ENCODE measurements around the gene TOR4A. TPM values are rescaled to one million over a fixed set of nuclear protein-coding genes. Genes with fewer than 3 reads are reported as not detected.

Gene TOR4A
- total RNA-seq, 2 donors from 2014 or later = 26.4 to 43.5 TPM

- no peak for ATAC-seq (ENCODE audit: insufficient number of reproducible peaks, low FRiP score, low read depth)
- Histone ChIP-seq H3K27me3 (replicated peaks; ENCODE audit: insufficient read depth) (no peaks in the 10 kb centered on the region), H3K36me3 (no peaks in the 10 kb centered on the region), H3K4me1 (ENCODE audit: control insufficient read depth in 1 of 2, low read depth in 2 of 2) (peaks cover 4 to 17% of the 10 kb centered on the region in 2 donors), H3K27ac (no peak overlapping the region), H3K4me3 (peak overlapping the region; percentile 49), H3K9me3 (no peaks in the 10 kb centered on the region)
- TF ChIP-seq, protein P1, sequence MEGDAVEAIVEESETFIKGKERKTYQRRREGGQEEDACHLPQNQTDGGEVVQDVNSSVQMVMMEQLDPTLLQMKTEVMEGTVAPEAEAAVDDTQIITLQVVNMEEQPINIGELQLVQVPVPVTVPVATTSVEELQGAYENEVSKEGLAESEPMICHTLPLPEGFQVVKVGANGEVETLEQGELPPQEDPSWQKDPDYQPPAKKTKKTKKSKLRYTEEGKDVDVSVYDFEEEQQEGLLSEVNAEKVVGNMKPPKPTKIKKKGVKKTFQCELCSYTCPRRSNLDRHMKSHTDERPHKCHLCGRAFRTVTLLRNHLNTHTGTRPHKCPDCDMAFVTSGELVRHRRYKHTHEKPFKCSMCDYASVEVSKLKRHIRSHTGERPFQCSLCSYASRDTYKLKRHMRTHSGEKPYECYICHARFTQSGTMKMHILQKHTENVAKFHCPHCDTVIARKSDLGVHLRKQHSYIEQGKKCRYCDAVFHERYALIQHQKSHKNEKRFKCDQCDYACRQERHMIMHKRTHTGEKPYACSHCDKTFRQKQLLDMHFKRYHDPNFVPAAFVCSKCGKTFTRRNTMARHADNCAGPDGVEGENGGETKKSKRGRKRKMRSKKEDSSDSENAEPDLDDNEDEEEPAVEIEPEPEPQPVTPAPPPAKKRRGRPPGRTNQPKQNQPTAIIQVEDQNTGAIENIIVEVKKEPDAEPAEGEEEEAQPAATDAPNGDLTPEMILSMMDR (IDR thresholded peaks at IDR 0.05) = peak; percentile 20
- no peak for DNase-seq (ENCODE audit: low spot score)
Measured at GRCh38 chr9:137319011-137319738, 41.6 kb downstream of the TOR4A start.

- no peak for DNase-seq (ENCODE audit: low spot score)
- no peak overlapping the region for H3K27ac ChIP-seq
- peaks cover 4 to 17% of the 10 kb centered on the region in 2 donors for H3K4me1 ChIP-seq (ENCODE audit: control insufficient read depth in 1 of 2, low read depth in 2 of 2)
- H3K36me3 ChIP-seq = no peaks in the 10 kb centered on the region
- TF ChIP-seq, protein P1 (IDR thresholded peaks at IDR 0.05) = no peak
- no peak overlapping the region for H3K4me3 ChIP-seq
- no peaks in the 10 kb centered on the region for H3K9me3 ChIP-seq
- no peak for ATAC-seq (ENCODE audit: insufficient number of reproducible peaks, low FRiP score, low read depth)
- H3K27me3 ChIP-seq (replicated peaks; ENCODE audit: insufficient read depth) = no peaks in the 10 kb centered on the region
Measured at GRCh38 chr9:137319739-137320551, 42.4 kb downstream of the TOR4A start.

DNA sequence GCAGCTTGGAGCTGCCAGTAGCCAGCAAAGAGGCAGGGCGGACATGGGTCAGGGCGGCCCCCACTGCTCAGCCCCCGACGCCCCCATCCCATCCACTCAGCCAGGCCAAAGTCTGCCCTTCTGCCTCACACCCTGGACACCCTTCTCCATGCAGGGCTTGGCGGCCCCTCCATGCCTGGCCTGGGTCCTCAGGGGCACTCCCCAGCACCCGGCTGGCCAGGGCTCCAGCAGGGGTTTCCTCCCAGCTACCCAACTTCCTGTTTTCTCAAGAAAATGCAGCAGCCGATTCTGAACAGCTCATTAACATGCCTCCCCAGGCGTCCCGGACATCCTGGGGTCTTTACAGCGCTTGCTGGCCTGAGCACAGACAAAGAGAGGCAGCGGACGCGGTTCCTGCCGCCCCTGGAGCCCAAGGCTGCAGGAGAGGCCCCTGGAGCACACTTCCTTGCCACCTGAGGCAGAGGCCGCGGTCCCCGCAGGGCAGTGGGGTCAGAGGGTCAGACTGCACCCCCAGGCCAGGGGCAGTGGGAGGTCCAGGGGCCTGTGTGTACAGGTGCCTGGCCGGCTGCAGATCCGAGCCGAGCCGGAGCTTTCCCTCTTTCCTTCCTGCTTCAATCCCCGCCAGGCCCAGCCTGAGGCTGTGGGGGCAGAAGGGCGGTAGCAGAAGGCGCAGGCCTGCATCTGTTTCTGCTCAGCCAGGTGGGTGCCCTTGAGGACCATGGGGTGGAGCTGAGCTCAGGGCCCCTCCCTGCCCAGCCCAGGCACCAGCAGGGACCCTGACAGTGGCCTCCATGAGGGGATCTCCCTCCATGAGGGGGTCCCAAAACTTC is 43.2 kb downstream of the TOR4A start:
- DNase-seq (ENCODE audit: low spot score) = no peak
- H3K4me1 ChIP-seq (ENCODE audit: control insufficient read depth in 1 of 2, low read depth in 2 of 2) = peaks cover 4 to 17% of the 10 kb centered on the region in 2 donors
- no peak for ATAC-seq (ENCODE audit: insufficient number of reproducible peaks, low FRiP score, low read depth)

GRCh38 chr9:137321726-137322361 is 44.3 kb downstream of the TOR4A start:
- Histone ChIP-seq H3K27ac (no peak overlapping the region), H3K4me3 (no peak overlapping the region), H3K27me3 (replicated peaks; ENCODE audit: insufficient read depth) (no peaks in the 10 kb centered on the region), H3K9me3 (no peaks in the 10 kb centered on the region), H3K36me3 (no peaks in the 10 kb centered on the region), H3K4me1 (ENCODE audit: control insufficient read depth in 1 of 2, low read depth in 2 of 2) (peaks cover 4 to 8% of the 10 kb centered on the region in 2 donors)
- ATAC-seq (ENCODE audit: insufficient number of reproducible peaks, low FRiP score, low read depth) = no peak
- no peak for DNase-seq (ENCODE audit: low spot score)
- TF ChIP-seq, protein P1 (IDR thresholded peaks at IDR 0.05) = no peak

More for the DNA sequence above, 43.2 kb downstream of the TOR4A start:
- Histone ChIP-seq H3K36me3 (no peaks in the 10 kb centered on the region), H3K9me3 (no peaks in the 10 kb centered on the region), H3K4me3 (no peak overlapping the region), H3K27ac (no peak overlapping the region), H3K27me3 (replicated peaks; ENCODE audit: insufficient read depth) (no peaks in the 10 kb centered on the region)
- TF ChIP-seq, protein P1 (IDR thresholded peaks at IDR 0.05) = no peak
